HG02588 (cell line): Measurements from ENCODE around the gene ACO1.
A peak's percentile ranks its signal among the peaks of the same experiment; 100 is the strongest.
"Not testable (repeated sequence)": the region's sequence is repeated elsewhere in the genome, so short reads cannot be mapped to it uniquely, and the experiment has no call there.

Experiments used
- ATAC-seq: cut with Tn5 transposase; IDR thresholded peaks from one replicate; pipeline ENCODE4 v1.9.1; 2021; ENCODE audit warnings: mild to moderate bottlenecking, moderate library complexity; ENCODE audit not compliant: unreplicated experiment

Gene ACO1

GRCh38 chr9:32384364-32385151, at the start of gene ACO1:
TSS of gene ACO1 (plus strand) at chr9:32384643. CDS start at chr9:32405507, 20,864 bp downstream.
- ATAC-seq = peak; percentile 97

DNA sequence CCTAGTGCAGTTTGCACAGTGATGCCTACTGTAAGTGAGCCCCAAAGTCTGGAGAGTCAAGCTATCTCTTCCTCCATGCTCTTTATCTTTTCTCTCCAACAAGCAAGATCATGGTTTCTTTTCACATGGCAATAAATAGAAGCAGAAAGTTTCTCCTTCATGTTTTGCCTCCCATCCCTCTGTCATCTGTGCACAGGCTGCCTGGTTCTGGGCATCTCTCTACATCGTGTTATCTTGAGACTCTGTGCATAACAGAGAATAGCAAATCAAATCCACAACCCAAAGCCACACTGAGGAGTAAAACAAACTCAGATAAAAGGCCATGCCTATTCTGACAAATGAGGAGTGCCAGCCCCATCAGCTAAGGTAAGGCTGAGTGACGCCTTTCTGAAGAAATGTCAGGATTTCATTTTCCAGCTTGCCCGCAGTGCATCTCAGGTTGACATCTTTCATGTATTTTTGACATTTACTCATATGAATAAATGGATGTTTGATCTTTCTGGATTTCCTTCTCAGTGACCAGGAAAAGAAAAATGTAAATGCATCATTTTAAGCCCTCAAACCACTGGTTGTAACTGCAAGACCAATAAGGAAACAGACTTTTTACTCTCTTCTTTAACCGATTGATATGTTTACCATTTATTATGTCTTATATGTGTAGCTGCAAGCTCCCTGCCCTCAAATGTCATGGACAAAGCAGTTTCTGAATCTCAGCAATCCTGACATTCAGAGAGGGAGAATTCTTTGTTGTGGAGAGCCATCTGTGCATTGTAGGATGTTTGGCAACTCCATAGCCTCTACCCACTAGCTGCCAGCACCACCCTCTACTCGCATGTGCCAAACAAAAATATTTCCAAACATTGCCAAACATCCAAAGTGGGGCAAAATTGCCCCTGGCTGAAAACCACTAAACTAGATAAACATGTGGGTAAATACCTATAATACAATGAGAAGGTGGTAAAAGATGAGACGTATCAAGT, 49.2 kb upstream of the ACO1 start:
- ATAC-seq = no peak

DNA sequence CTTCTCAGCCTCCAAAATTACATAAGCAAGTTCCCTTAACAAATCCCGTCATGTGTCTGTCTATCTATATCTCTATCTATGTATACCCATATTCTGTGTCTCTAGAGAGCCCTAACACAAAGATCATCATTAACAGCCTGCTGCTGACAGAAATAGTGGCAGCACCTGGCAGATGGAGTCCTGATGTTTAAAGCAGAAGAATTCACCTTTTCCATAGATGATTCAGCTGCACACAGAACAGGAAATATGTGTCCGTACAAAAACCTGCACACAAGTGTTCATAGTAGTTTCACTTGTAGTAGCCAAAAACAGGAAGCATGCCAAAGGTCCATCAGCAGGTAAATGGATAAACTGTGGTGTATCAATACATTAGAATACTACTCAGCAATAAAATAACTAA, 45.0 kb upstream of the ACO1 start:
- ATAC-seq = peak; percentile 71

- no peak for ATAC-seq
Observed at GRCh38 chr9:32340361-32340760, 44.1 kb upstream of the ACO1 start.

GRCh38 chr9:32344551-32345182, 39.8 kb upstream of the ACO1 start:
- ATAC-seq = peak; percentile 76

DNA sequence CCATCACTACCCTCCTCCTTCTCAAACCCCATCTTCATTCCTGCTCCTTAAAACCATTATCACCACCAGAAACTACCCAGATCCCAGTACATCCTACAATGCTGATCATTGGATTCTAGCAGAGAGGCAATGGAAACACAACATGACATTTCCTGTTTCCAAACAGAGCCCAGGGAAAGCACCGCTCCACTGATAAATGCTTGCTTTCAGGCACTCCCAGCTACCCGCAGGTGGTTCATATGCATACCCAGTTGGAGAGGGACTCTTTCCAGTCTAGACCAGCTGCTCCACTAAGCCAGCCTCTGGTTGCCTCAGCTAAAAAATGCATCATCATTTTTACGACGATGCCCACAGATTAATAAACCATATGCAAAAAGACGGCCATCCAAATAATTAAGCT, 39.2 kb upstream of the ACO1 start:
- ATAC-seq = no peak

- no peak for ATAC-seq
Observed at GRCh38 chr9:32347571-32347970, 36.9 kb upstream of the ACO1 start.

- ATAC-seq = no peak
Observed at GRCh38 chr9:32348106-32348695, 36.2 kb upstream of the ACO1 start.

DNA sequence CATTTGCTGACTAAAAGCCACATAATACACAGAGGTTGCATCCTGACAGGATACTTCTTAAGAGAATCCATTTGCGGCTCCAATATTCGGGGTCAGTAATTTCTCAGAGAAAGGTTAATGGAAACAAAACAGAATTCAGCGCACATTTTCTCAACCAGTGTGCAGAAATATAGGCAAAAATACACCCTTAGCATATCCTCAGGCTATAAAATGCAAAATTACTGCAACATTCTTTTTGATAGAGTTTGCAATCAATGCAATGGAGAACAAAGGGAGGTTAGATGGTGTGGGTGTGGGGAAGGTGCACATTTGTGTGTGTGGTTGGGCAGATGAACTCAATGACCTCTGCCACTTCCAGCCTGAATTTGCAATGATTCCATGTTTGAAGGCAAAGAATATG, 35.4 kb upstream of the ACO1 start:
- no peak for ATAC-seq

GRCh38 chr9:32350682-32351081, 33.8 kb upstream of the ACO1 start:
- ATAC-seq = no peak

- ATAC-seq = no peak
Observed at GRCh38 chr9:32351845-32352244, 32.6 kb upstream of the ACO1 start.

DNA sequence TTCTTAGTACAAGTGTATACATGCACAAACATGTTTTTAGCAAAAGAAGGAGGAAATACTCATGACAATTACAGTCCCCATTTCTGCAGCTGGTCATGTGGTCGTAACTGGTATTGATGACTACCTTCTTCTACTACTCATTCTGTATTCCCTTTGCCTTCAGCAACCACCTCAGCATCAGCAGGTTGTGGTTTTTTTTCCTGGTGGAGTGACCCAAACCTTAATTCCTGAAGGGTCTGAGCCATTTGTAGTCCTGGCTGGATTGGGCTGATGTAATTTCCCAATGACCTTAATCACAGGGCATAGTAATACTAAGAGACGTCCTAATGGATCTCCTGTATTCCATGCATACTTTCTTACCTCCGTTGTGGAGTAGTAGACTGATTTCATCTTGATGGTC, 31.0 kb upstream of the ACO1 start:
- not testable (repeated sequence) for ATAC-seq

DNA sequence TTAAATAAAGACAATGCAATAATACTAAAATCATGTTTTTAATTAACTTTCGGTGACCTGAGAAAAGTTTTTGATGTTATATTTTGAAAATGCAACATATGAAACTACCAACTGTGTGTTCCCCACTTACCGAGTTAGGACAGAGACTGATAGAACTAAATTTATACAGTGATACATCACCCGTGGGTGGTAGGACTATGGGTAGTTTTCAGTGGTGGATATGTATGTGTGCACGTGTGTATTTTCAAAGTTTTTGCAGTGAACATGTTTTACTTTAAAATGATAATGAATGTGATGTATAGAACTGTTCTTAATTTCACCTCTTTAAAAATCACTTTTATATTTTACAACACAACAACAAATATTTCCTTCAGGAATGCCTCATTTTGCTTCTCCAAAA, 25.0 kb upstream of the ACO1 start:
- no peak for ATAC-seq

DNA sequence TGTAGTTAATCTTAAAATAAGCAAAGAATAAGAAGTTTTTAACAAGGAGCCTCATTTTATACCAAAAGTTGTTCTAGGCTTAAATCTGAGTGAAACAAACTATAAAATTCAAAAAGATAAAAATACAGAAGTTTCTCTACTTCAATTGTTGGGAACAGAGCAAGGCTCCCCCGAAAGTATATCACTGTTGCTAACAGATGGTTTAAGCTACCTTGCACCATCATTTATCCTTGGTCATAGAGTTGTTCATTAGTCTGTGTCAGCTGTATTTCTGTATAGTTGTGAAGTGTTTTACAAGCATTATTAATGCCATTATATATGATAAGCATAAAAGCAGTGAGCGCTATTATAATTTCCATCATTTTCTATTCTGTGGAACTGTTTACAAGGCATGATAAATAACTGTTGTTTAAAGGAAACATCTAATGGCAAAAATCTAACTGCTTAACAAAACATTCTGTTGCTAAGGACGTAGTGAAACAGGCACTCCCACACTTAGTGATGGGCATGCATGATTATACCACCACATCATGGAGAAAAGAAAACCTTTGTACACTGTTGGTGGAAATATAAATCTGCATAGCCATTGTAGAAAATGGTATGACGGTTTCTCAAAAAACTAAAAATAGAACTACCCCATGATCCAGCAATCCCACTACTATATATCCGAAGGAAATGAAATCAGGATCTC, 23.3 kb upstream of the ACO1 start:
- ATAC-seq = no peak

- no peak for ATAC-seq
Observed at GRCh38 chr9:32371279-32371678, 13.2 kb upstream of the ACO1 start.

GRCh38 chr9:32371679-32372078, 12.8 kb upstream of the ACO1 start:
- ATAC-seq = no peak

GRCh38 chr9:32376285-32376684, 8.2 kb upstream of the ACO1 start:
- no peak for ATAC-seq

DNA sequence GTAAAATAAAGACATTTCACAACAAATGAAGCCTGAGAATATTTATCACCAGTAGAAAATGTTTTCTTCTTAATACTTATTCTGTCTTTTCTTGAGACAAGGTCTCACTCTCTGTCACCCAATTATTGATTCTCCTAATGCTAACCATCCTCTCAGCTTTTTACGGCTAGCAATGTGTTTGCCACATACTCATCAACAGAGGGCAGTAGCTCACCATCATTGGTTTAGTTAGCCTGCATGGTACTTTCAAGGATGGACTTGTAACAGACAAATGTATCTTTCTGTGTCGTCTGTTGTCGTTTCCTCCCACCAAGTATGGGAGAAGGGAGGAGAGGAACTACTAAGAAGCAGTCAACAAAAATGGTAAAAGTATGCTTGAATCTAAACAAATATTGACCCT, 5.9 kb upstream of the ACO1 start:
- ATAC-seq = peak; percentile 82

DNA sequence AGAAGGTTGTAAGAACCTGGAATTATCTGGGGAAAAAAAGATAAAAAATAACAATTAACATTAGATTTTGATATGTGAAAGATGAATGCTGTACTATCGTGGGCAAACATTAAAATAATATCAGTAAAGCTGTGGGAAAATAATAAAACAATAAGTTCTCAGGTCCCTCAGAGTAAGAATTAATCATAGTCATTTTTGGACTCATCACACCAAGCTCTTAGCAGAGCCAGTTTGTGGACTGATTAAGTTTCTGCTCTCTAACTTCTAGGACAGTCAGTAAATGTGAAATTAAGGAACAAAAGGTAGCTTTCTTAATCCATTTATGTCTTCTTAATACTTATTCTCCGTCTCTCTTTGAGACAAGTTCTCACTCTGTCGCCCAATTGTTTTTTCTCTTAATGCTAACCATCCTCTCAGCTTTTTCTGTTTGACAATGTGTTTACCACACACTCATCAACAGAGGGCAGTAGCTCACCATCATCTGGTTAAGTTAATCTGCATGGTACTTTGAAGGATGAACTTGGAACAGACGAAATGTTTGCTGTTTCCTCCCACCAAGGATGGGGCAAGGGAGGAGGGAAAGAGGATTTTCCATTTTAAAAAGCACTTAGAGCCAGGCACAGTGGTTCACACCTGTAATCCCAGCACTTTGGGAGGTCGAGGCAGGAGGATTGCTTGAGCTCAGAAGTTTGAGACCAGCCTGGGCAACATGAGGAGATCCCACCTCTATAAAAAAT, 5.3 kb upstream of the ACO1 start:
- peak; percentile 79 for ATAC-seq

DNA sequence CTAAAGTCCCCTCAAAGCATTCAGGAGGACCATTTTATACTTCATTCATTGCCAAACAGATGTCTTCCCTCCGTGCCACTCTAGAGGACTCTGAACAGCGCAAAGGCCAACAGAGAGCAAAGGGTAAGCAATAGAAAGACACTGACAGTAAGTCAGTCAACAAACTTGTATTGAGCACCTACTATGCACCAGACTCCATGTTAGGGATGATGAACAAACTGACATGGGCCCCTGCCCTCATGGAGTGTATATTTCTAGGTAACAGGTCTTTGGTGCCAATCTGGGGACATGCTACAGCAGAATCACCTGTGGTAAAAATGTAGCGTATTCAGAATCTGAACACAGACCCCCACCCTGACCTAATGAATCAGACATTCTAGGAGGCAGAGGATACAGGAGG, 3.5 kb upstream of the ACO1 start:
- ATAC-seq = no peak
